Brain microvascular endothelial cell (primary cell): ENCODE measurements around the gene CAP1.

Source experiments
- DNase-seq: peaks from one replicate; pipeline ENCODE4 v3.0.0-alpha.2; 2020
- H3K27ac ChIP-seq: fragments of 250-450 bp; sonication (Bioruptor Pico); 2 replicates; pipeline ENCODE4 v1.5.1; 2020; ENCODE audit warnings: mild to moderate bottlenecking, moderate library complexity
- H3K27me3 ChIP-seq: fragments of 250-450 bp; sonication (Bioruptor Pico); replicated peaks from 2 replicates; pipeline ENCODE4 v1.5.1; 2020; ENCODE audit warnings: mild to moderate bottlenecking
- H3K36me3 ChIP-seq: fragments of 250-450 bp; sonication (Bioruptor Pico); replicated peaks from 2 replicates; pipeline ENCODE4 v1.5.1; 2020; ENCODE audit warnings: mild to moderate bottlenecking
- H3K4me3 ChIP-seq: 2 replicates; pipeline ENCODE4 v1.5.1; 2011; ENCODE audit warnings: low read depth, mild to moderate bottlenecking, control low read depth, low read length, moderate library complexity
- in situ Hi-C: cut with HindIII; loops from 2 replicates; pipeline ENCODE4 v1.10.0; 2017; ENCODE audit warnings: low sequenced_read_pairs, low pct_ligation_motif_present
- TF ChIP-seq, protein P1 (sequence below): IDR thresholded peaks from 2 replicates; pipeline ENCODE4 v1.5.1; 2011; ENCODE audit warnings: low read depth, mild to moderate bottlenecking, moderate library complexity, low read length, control low read depth, inconsistent platforms; ENCODE audit errors: missing control alignments

The CAP1 gene

DNA sequence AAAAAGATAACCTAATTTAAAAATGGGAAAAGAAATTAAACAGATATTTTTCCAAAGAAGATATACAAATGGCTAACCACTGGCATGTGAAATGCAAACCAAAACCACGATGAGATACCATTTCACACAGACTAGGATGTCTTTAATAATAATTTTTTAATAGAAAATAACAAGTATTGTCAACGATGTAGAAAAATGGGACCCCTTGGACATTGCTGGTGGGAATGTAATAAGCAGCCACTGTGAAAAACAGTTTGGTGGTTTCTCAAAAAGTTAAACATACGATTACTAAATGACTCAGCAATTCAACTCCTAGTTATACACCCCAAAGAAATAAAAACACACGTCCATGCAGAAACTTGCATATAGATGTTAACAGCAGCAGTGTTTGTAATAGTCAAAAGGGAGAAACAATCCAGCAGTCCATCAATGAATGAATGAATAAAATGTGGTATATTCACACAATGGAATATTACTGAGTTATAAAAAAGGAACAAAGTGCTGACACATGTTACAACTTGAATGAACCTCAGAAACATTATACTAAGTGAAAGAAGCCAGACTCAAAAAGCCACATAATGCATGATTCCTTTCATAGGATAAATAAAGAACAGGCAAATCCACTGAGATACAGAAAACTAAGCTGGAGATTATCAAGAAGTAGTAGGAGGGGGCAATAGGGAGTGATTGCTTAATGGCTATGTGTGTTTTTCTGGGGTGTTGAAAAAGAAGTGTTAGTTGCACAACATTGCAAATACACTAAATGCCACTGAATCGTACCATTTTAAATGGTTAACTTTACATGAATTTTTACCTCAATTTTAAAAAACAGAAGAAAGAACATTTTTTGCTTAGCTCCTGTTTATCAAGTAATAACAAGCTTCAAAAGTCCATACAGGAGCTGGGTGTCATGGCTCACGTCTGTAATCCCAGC lies 52.4 kb downstream of the CAP1 start:
- H3K4me3 ChIP-seq = no peak overlapping the region
- DNase-seq = no peak
- no peaks in the 10 kb centered on the region for H3K27me3 ChIP-seq
- TF ChIP-seq, protein P1, sequence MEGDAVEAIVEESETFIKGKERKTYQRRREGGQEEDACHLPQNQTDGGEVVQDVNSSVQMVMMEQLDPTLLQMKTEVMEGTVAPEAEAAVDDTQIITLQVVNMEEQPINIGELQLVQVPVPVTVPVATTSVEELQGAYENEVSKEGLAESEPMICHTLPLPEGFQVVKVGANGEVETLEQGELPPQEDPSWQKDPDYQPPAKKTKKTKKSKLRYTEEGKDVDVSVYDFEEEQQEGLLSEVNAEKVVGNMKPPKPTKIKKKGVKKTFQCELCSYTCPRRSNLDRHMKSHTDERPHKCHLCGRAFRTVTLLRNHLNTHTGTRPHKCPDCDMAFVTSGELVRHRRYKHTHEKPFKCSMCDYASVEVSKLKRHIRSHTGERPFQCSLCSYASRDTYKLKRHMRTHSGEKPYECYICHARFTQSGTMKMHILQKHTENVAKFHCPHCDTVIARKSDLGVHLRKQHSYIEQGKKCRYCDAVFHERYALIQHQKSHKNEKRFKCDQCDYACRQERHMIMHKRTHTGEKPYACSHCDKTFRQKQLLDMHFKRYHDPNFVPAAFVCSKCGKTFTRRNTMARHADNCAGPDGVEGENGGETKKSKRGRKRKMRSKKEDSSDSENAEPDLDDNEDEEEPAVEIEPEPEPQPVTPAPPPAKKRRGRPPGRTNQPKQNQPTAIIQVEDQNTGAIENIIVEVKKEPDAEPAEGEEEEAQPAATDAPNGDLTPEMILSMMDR = no peak
- no peak overlapping the region for H3K27ac ChIP-seq
- in situ Hi-C loops = no loop called here
- peaks cover 15% of the 10 kb centered on the region for H3K36me3 ChIP-seq

DNA sequence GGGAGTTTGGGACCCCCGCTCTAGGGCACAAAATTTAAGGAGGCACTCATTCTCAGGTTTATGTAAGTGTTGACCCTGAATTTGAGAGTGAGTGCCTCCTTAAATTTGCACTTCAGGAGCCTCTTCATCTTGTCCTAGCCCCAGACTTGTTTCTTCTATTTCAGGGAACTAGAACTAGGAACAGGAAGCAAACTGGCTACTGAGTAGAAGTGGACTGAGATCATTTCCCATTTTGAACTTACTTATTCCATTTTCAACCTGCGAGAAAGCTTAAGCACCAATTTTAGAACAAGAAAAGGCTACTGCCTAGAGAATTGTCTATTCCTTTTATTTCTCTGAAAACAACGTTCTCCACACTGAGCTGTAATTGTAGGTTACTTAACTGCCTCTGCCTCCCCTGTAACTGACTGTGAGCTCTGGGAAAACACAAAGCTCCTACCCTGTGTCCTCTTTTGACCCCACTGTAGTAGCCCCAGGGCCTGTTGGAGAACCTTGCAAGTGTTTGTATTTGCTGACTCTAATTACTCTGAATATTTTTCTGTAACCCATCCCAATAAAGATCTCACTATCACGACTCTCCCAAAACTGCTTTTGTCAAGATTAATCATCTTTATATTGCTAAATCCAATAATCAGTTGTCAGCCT lies 54.1 kb downstream of the CAP1 start:
- no peak for DNase-seq
- in situ Hi-C loops = no loop called here
- Histone ChIP-seq H3K27me3 (no peaks in the 10 kb centered on the region), H3K36me3 (peaks cover 8% of the 10 kb centered on the region), H3K4me3 (no peak overlapping the region), H3K27ac (no peak overlapping the region)
- TF ChIP-seq, protein P1 = no peak

DNA sequence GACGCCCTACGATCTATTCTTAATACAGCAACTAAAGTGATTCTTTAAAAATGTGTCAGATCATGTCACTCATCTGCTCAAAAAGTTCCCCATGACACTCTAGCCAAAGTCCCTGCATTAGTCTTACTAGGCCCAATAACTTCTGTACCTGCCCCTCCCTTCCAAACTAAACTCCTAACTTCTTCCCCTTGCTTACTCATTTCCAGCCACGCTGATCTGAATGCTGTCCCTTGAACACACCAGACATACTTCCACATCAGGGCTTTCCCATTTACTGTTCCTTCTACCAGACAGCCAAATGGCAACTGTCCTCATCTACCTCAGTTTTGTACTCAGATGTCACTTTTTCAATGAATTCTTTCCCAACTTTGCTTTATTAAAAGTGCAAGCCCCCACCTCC lies 55.3 kb downstream of the CAP1 start:
- Histone ChIP-seq H3K36me3 (peaks cover 2% of the 10 kb centered on the region), H3K4me3 (no peak overlapping the region), H3K27ac (no peak overlapping the region), H3K27me3 (no peaks in the 10 kb centered on the region)
- no peak for DNase-seq
- in situ Hi-C loops = no loop called here
- TF ChIP-seq, protein P1 = no peak

DNA sequence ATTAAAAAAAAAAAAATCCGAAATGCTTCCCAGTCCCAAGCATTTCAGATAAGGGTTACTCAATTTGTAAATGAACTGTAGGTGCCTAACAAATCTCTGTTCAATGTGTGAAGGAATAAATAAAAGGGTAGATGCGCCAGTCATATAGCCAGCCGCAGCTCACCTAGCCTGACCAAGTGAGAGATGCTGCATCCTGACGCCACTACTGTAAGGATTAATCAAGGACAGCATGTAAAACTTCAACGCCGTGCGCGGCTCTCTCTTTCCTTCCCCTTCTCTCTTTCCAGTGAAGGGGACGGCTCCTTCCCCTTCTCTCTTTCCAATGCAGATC lies 56.1 kb downstream of the CAP1 start:
- Histone ChIP-seq H3K27me3 (no peaks in the 10 kb centered on the region), H3K27ac (peak overlapping the region; percentile 41), H3K36me3 (no peaks in the 10 kb centered on the region), H3K4me3 (peak overlapping the region; percentile 89)
- in situ Hi-C loops = no loop called here
- DNase-seq = no peak
- TF ChIP-seq, protein P1 = no peak

DNA sequence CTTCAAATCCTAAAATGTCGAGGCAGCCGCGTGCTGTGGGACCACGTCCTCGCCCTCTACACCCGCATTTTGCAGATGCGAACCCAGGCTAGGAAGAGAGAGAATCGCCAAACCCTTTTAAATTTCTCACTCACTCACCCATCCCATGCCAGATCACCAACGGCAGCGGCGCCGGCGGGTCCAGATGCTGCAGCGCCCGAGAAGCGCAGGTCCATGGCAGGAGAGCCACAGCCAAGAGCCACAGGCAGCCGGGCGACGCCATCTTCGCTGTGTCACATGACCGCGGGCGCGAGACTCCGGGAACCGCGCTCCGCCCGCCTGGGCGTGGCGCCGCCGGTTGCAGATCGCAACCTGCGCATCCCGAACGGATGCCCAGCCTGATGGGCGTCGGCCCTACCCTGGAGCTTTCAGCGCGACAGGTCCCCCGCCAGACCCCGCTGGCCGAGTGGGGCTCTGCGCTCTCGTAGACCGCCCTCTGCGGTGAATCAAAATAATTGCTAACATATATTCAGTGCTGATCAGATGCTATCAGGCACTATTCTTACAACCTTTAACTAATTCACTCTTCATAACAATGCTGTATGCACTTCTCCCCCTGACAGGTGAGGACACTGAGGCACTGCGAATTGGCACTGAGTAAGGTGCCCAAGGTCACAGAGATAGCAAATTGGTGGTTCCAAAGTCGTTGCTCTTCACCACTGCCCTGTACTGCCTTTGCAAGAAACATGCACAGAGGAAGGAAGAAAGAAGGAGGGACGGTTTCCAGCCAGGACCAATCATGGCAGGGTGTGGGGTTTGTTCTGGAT lies 56.7 kb downstream of the CAP1 start, which contains the start of gene PPT1:
PPT1 (minus strand) TSS at position 276 of the 806 bp plus-strand sequence; CDS start at position 262, 14 bp downstream.
- in situ Hi-C loops = no loop called here
- H3K36me3 ChIP-seq = no peaks in the 10 kb centered on the region
- TF ChIP-seq, protein P1 = peak; percentile 41
- H3K4me3 ChIP-seq = peak within 1 kb of the TSS; percentile 89
- H3K27me3 ChIP-seq = no peaks in the 10 kb centered on the region
- peak within 1 kb of the TSS; percentile 41 for H3K27ac ChIP-seq
- DNase-seq = peak; percentile 46
